WTC11 (cell line): Measurements from ENCODE around the gene LRRN4CL. TPM values are rescaled to one million over a fixed set of nuclear protein-coding genes. Genes with fewer than 3 reads are reported as not detected.

Experiments
- ATAC-seq: fragments of 200-7000 bp; cut with Tn5 transposase; 2 replicates; pipeline ENCODE4 v1.10.0; 2021; ENCODE audit warnings: mild to moderate bottlenecking, moderate library complexity
- CTCF ChIA-PET: fragments of 300-600 bp; sonication (Branson Sonifier 250); formaldehyde crosslinking; loops from one replicate; lab custom pipeline; 2021; ENCODE audit warnings: antibody characterized with exemption; lab: Charles Lee
- POLR2A ChIA-PET: fragments of 350-600 bp; sonication (Branson Sonifier 250); formaldehyde crosslinking; loops from one replicate; lab custom pipeline; 2021; ENCODE audit warnings: antibody characterized with exemption; lab: Charles Lee
- DNase-seq: peaks from one replicate; pipeline ENCODE4 v3.0.0; 2021; ENCODE audit warnings: low spot score
- H3K27ac Mint-ChIP-seq: 2 replicates; pipeline ENCODE4 v1.8.0; 2021; ENCODE audit warnings: mixed read lengths
- H3K27me3 Mint-ChIP-seq: 2 replicates; pipeline ENCODE4 v1.8.0; 2021; ENCODE audit warnings: low read depth, mild to moderate bottlenecking, moderate library complexity, mixed read lengths
- H3K36me3 Mint-ChIP-seq: 2 replicates; pipeline ENCODE4 v1.8.0; 2021; ENCODE audit warnings: mixed read lengths
- H3K4me1 Mint-ChIP-seq: 2 replicates; pipeline ENCODE4 v1.8.0; 2022; ENCODE audit warnings: mixed read lengths
- H3K4me3 Mint-ChIP-seq: 2 replicates; pipeline ENCODE4 v1.8.0; 2021; ENCODE audit warnings: mild to moderate bottlenecking, moderate library complexity, mixed read lengths
- H3K9me3 Mint-ChIP-seq: 2 replicates; pipeline ENCODE4 v1.8.0; 2021; ENCODE audit warnings: mixed read lengths
- CTCF ChIP-seq: fragments of 200-600 bp; IDR thresholded peaks from 2 replicates; pipeline ENCODE4 v1.8.0; 2022; ENCODE audit warnings: antibody characterized with exemption
- FOXP4 ChIP-seq: sonication (generic); formaldehyde crosslinking; IDR thresholded peaks from 2 replicates; pipeline ENCODE4 v1.8.0; 2022; ENCODE audit warnings: mild to moderate bottlenecking, missing genetic modification reagents
- HMGA2 ChIP-seq: fragments of 250-450 bp; sonication (Bioruptor Pico); IDR thresholded peaks from 2 replicates; pipeline ENCODE4 v1.4.0; 2021; ENCODE audit warnings: mild to moderate bottlenecking, moderate library complexity
- HMGXB4 ChIP-seq: sonication (generic); formaldehyde crosslinking; IDR thresholded peaks from 2 replicates; pipeline ENCODE4 v1.8.1; 2023; ENCODE audit warnings: mild to moderate bottlenecking, moderate library complexity, missing genetic modification reagents
- KAT7 ChIP-seq: sonication (generic); formaldehyde crosslinking; IDR thresholded peaks from 2 replicates; pipeline ENCODE4 v1.8.1; 2023; ENCODE audit warnings: missing genetic modification reagents, mild to moderate bottlenecking, borderline replicate concordance
- MAX ChIP-seq: sonication (generic); formaldehyde crosslinking; IDR thresholded peaks from 2 replicates; pipeline ENCODE4 v1.8.0; 2022; ENCODE audit warnings: mild to moderate bottlenecking, missing genetic modification reagents
- NR3C1 ChIP-seq: sonication (generic); formaldehyde crosslinking; conservative IDR thresholded peaks from 2 replicates; pipeline ENCODE4 v1.8.1; 2023; ENCODE audit warnings: low read depth, mild to moderate bottlenecking, missing genetic modification reagents
- OVOL2 ChIP-seq: fragments of 250-450 bp; sonication (Bioruptor Pico); IDR thresholded peaks from 2 replicates; pipeline ENCODE4 v1.9.0; 2021; ENCODE audit warnings: mild to moderate bottlenecking, borderline replicate concordance
- PREB ChIP-seq: sonication (generic); formaldehyde crosslinking; IDR thresholded peaks from 2 replicates; pipeline ENCODE4 v1.8.1; 2022; ENCODE audit warnings: mild to moderate bottlenecking, missing genetic modification reagents, moderate library complexity, borderline replicate concordance
- ZNF532 ChIP-seq: fragments of 250-450 bp; sonication (Bioruptor Pico); IDR thresholded peaks from 2 replicates; pipeline ENCODE4 v1.9.0; 2021; ENCODE audit warnings: mild to moderate bottlenecking, borderline replicate concordance
- ZSCAN18 ChIP-seq: fragments of 250-450 bp; sonication (Bioruptor Pico); IDR thresholded peaks from 2 replicates; pipeline ENCODE4 v2.1.2; 2022; ENCODE audit warnings: mild to moderate bottlenecking, moderate library complexity
- total RNA-seq: library from RNA; stranded (reverse); gene quantifications from 3 replicates; pipeline ENCODE4 v1.2.3, GENCODE V29; 2021

The LRRN4CL gene
- total RNA-seq, 1 experiment from 2014 or later: 0.39 TPM

GRCh38 chr11:62712861-62713260 lies 23.5 kb upstream of the LRRN4CL start:
- peaks cover 44% of the 10 kb centered on the region for H3K4me1 Mint-ChIP-seq
- H3K27ac Mint-ChIP-seq: no peak overlapping the region

GRCh38 chr11:62712276-62712812 lies 23.0 kb upstream of the LRRN4CL start:
- POLR2A ChIA-PET: no interaction called here
- CTCF ChIA-PET: no interaction called here
- H3K27ac Mint-ChIP-seq: peak overlapping the region; percentile 23; the same call in 1 of the 2 replicates
- H3K9me3 Mint-ChIP-seq: no peaks in the 10 kb centered on the region
- ATAC-seq: no peak
- H3K36me3 Mint-ChIP-seq: peaks cover 60% of the 10 kb centered on the region
- no peak overlapping the region for H3K4me3 Mint-ChIP-seq
- TF ChIP-seq ZNF532 (no peak), KAT7 (CRISPR knock-in tag) (no peak), PREB (CRISPR knock-in tag) (no peak), NR3C1 (CRISPR knock-in tag) (no peak), FOXP4 (CRISPR knock-in tag) (no peak), OVOL2 (CRISPR knock-in tag) (no peak), CTCF (no peak)
- H3K4me1 Mint-ChIP-seq: peaks cover 48% of the 10 kb centered on the region
- no peak for DNase-seq
- H3K27me3 Mint-ChIP-seq: no peaks in the 10 kb centered on the region

More at GRCh38 chr11:62712861-62713260, 23.5 kb upstream of the LRRN4CL start:
- peaks cover 65% of the 10 kb centered on the region for H3K36me3 Mint-ChIP-seq
- H3K27me3 Mint-ChIP-seq: no peaks in the 10 kb centered on the region
- DNase-seq: no peak
- TF ChIP-seq MAX (CRISPR knock-in tag) (no peak), ZSCAN18 (no peak), HMGA2 (CRISPR knock-in tag) (no peak), HMGXB4 (CRISPR knock-in tag) (no peak)
- no peak for ATAC-seq
- ChIA-PET CTCF (interaction anchor here (1.0 kb wide), 1 partner anchor 14 kb away, joined by 3 read pairs; the partner anchor contains the start of gene HNRNPUL2), POLR2A (no interaction called here)
- no peaks in the 10 kb centered on the region for H3K9me3 Mint-ChIP-seq
- no peak overlapping the region for H3K4me3 Mint-ChIP-seq
